OCI-LY7 (cell line): ENCODE results near the gene MINDY4.

ENCODE experiments used
- CTCF ChIP-seq: fragments of 200-600 bp; sonication (generic); conservative IDR thresholded peaks from 2 replicates; pipeline ENCODE4 v1.5.1; 2014; ENCODE audit warnings: mild to moderate bottlenecking, antibody characterized with exemption, low read length, moderate library complexity, mixed read lengths
- EZH2phosphoT487 ChIP-seq: fragments of 200-600 bp; sonication (generic); IDR thresholded peaks from 2 replicates; pipeline ENCODE4 v1.6.1; 2018; ENCODE audit warnings: low read depth, borderline replicate concordance, mild to moderate bottlenecking, mixed run types, antibody characterized with exemption, low read length, moderate library complexity, mixed read lengths

GRCh38 chr7:30722187-30722586, 49.0 kb upstream of the MINDY4 start:
- no peak for TF ChIP-seq CTCF
- TF ChIP-seq EZH2phosphoT487: no peak
